Activated CD4-positive, alpha-beta T cell treated with anti-CD3 and anti-CD28 coated beads, Interleukin-2, amount 50 U/mL, for 4 hours (primary cell): Measurements from ENCODE around the gene TYK2.
"Not testable (repeated sequence)": the region's sequence is repeated elsewhere in the genome, so short reads cannot be mapped to it uniquely, and the experiment has no call there.

ENCODE experiments used
- DNase-seq, 2 experiments: peaks; one replicate each; pipeline ENCODE4 v3.0.0-alpha.2; 2020

TYK2 gene

DNA sequence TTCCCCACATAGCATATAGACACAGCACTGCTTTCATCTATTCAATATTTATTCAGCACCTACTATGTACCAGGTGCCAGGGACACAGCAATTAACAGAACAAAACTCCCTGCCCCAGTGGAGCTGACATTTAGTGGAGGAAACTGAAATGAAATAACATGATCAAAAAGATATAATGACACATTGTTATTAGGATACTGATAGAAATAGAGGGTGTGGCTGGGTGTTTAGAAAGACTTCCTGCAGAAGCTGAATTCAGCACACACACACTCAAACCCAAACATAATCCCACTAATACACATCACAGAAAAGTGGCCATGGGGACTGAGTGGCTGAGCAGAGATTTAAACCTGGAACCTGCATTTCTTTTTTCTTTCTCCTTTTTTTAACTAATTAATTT, 26.7 kb upstream of the TYK2 start:
- no peak for DNase-seq

DNA sequence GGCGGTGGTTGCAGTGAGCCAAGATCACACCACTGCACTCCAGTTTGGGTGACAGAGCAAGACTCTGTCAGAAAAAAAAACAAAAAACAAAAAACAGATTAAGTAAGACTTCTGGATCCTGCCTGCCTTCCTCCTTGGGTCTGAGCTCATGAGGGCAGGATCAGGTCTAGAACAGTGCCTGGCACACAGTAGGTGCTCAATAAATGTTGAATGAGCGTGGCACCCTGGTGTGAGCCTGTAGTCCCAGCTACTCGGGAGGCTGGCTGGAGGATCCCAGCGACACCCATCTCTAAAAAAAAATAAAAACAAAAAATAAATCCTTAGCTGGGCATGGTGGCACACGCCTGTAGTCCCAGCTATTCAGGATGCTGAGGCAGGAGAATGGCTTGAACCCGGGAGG, 25.8 kb upstream of the TYK2 start:
- no peak for DNase-seq

DNA sequence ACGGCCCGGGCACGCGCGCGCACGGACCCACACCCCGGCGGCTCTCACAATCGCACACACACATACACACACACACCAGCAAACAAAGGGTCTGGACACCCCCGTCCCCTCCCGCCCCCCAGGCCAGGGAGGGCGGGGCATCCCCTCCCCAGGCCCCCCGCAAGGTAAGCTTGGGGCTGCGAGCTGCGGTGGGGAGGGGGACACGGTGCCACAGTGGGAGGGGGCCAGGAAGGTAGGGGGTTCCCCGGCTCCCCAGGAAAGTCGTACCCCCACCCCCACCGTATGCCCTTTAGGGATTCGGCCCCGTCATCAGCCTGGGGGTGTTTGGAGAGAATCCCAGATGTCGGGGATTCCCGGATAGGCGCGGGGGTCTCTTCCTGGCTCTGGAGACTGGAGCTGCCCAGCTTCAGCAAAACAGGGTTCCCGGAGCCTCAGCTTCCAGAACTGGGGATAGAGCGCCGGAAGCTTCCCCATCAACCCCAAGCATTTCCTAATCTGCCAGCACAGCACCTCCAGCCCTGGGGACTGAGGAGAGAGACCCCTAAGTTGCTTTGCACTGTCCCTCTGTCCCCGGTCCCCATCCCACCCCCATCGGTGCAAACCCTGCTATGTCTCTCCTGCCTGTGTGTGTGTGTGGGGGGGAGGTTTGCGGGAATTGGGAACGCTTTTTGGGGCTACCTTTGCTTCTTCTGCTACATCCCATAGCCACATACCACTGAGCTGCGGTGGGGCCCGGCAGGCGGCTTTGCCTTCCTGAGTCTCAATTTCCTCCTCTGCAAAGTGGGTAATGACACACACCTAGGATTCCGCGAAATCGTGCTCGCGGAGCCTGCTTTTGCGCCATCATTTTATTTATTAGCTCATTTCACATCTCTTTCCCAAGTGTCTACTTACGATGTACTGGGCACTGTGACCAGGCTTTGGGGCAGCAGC, 24.8 kb upstream of the TYK2 start:
- peak; percentile 57 to 62 for DNase-seq

DNA sequence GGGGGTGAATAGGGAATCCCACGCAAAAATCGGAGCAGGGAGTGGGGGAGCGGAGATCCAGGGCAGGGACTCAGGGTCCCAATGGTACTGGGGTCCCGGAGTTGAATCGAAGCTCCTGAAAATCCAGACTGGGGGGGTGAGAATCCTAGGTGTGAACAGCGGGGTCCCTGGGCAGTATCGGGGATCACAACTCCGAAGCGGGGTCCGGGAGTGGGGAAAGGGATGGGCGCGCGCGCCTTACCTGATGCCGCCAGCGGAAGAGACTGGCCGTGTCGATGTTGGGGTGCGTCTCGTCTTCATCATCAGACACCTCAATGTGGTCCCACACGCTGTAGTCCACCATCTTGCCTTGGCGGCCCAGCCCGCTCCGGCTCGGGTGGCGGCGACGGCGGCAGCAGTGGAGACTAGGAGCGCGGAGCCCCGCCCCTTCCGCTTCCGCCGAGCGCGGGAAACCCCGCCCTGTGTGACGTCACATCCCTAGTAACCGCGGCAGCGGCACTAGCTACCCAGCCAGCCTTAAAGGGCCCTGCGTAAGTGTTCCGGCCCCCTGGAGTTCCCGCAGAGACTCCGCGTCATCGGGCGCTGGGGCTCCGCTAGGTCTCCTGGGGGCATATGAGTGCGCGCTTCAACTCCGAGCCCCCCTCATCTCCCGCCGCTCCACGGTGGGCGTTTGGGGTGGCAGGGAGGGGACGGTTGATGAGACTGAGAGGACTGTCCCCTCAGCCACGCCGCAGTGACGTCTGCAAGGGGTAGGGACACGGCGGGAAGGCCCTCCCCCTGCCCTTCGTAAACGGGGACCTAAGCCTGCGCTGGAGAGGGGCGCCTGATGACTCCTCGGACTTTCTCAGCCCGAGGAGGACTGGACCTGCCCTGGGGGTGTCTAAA, 23.0 kb upstream of the TYK2 start, which contains the start of gene CDC37:
Gene CDC37, minus strand, starts transcription at position 406 of the 885 bp plus-strand sequence. Its CDS starts 63 bp downstream, at position 343.
- peak; percentile 96 to 97 for DNase-seq

DNA sequence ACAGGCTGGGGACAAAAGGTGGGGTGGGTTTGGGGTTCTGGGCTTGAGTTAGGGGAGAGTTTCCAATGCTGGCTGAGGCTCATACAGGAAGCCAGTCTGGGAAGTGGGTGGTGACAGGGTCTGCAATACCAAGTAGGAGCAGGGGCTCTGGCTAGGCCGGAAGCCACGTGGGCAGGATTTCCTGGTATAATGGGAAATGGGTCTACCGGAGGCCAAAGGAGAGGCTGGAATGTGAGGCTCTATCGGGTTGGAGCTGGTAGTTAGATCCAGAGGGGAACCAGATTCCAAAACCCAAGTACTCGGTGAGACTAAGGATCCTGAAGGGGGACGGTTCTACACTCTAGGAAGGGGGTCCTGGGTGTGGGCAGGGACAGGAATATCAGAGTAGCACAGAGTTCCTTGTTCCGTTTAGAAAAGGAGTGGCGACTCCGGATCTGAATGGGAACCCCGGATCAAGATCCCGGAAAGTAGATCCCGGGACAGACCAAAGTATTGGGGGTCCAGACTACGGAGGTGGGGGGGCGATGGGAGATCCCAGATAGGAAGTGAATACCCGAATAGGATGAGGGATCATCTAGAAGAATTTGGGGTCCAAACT, 22.2 kb upstream of the TYK2 start:
- DNase-seq = no peak

DNA sequence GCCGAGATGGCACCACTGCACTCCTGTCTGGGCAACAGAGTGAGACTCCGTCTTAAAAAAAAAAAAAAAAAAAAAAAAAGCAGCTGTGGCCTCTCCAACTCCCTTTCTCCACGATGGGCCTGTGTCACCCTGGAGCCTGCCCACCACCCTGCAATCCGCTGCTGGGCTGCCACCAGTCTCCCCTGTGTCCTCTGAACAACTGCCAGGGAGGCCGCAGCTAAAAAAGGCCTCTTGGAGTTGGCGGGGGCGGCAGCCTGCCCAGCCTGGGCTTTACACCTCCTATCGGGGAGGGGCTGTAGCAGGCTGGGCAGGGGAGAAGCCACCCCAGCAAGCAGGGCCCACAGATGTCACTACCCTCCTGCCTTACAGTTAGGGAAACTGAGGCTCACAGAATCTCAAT, 19.5 kb upstream of the TYK2 start:
- no peak for DNase-seq

DNA sequence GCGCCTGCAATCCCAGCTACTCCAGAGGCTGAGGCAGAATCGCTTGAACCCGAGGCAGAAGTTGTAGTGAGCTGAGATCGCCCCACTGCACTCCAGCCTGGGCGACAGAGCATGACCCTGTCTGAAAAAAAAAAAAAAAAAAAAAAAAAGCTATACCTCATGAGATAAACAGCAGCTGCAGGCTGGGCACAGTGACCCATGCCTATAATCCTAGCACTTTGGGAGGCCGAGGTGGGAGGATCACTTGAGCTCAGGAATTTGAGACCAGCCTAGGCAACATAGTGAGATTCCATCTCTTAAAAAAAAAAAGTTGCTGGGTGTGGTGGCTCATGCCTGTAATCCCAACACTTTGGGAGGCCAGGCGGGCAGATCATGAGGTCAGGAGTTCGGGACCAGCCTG, 19.0 kb upstream of the TYK2 start:
- not testable (repeated sequence) for DNase-seq

DNA sequence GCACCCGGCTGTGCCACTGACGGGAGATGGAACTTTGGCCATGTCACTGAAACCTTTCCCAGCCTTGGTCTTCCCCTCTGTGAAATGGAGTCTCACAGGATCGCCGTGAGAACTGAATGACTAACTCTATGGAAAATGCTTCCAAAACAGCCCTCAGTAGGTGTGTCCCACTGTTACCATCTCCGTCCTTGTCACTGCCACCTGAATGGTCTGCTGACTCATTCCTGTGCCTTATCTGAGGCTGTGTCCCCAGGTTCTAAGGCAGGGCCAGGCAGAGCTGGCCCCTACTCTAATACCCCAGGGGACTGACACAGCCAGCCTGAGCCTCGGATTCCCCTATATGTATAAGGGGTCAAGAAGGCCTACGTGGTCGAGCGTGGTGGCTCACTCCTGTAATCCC, 18.4 kb upstream of the TYK2 start:
- DNase-seq = no peak

DNA sequence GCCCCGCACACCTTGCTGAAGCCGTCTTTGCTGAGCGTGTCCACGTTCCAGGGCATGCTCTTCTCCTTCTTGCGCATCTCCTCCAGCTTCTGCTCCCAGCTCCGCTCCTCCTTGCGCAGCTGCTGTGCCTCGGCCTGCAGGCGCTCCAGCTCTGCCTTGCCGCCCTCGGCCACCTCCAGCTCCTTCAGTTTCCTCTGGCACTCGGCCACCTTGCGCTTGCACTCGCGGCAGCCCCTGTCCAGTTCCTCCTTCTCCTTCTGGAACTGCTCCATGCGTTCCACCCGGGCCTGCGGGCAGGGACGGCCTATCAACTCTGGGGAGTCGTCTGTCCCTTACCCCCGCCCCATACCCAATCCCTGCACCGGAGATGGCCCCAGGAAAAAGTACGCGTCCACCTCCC, 15.5 kb upstream of the TYK2 start:
- DNase-seq = no peak

DNA sequence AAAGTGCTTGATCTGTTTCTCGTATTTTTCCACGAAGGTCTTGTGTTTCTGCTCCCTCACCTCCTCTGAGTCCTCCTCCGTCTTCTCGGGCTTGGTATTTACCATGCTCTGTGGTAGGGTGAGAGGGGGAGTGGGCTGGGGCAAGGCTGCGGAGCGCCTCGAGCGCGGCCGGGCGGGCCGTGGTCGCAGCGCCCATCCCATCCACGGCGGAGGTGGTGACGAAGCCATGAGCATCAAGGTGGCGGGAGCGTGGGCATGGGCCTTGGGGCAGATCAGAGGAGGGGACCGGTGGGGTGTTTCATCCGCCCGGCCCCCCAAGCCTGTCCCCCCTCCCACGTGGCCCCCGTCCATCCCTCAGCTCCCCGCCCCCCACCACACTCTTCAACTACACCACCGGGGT, 15.1 kb upstream of the TYK2 start:
- DNase-seq = no peak

DNA sequence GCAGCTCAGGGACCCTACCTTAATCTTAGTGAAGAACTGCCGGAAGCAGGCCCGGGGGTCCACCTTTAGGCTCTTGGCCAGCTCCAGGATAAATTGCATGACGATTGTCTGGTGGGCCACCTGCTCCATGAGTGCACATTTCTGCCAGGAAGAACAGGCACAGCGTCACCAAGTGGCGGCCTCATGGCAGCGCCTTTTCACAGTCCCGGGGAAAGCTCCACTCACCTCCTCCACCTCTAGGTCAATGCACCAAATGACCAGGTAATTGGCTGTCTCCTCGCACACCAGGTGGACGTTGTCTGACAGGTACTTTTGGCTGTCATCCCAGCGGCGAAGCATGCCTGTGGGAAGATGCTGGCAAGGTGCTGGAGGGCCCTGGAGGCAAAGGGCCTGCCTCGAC, 14.6 kb upstream of the TYK2 start:
- DNase-seq = no peak

DNA sequence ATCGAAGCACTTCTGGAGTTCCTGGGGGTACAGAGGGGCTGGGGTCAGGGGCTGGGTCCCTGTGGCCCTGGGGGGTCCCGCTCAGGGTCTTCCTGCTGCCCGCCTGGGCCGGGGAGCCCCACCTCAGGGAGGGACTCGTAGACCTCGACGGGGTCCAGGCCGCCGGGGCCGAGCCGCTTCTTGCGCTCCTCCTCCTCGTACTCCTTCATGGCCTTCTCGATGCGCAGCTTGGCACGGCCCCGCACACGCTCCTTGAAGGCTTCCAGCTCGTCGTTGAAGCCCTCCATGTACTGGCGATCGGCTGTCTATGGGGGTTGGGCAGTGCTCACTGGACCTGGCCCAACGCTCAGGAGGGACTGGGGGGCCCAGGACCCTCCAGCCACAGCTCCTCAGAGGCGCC, 12.8 kb upstream of the TYK2 start:
- DNase-seq = no peak

DNA sequence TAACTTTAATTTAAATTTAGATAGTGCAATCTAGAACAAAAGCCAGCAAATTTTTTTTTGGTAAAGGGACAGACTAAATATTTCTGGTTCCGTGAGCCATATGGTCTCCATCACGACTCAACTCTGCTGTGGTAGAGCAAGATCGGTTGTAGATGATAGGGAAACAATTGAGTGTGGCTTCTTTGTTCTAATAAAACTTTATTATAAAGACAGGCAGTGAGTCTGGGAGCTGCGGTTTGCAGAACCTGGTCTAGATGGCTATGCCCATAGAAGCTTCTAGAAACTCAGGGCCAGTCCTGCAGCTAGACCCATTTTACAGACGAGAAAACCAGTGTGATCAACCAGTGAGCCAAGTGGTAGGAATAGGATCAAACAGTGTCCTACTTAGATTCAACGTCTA, 11.7 kb upstream of the TYK2 start:
- no peak for DNase-seq

DNA sequence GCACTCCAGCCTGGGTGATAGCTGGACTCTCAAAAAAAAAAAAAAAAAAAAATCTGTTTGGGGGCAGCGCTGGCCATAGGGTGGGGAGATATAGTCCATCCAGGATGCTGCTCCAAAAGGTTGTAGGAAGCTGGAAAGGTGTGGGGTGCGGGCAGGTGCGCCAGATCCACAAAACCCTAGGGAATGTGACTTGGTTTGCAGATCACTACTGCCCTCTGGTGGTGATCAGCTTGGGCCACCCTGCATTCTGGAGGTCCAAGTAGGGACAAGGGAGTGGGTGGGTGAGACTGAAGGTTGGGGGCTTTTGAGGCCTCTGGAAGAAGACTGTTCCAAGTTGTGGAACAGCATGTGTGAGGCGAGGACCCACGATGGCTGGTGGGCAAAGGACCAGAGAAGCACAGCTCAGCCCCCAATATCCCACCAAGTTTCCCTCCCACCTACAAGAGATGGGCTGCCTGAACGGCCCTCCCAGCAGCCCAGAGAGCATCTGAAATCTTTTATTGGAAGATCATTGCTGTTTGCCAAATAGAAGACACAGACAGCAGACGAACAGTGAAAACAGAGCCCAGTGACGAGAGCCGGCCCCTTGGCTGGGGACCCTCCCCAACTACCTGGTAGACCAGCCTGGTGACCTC, 10.4 kb upstream of the TYK2 start:
- peak; percentile 59 to 64 for DNase-seq

DNA sequence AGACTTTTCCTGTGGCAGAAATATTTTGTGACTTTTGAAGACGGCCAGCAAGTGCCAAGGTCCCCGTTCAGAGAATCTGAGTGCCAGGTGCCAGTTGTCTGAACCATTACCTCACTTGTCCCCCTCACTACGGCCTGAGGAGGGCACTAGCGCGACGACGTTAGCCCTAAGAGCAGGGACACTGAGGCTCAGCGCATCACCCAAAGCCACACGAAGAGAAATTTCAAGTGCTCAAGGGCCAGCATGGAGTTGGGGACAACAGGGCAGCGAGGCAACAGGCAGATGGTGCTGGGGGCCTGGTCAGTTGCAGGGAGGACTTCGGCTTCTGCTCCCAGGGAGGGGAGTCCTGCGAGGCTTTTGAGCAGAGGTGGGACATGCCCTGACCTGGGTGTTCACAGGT, 9.5 kb upstream of the TYK2 start:
- no peak for DNase-seq

DNA sequence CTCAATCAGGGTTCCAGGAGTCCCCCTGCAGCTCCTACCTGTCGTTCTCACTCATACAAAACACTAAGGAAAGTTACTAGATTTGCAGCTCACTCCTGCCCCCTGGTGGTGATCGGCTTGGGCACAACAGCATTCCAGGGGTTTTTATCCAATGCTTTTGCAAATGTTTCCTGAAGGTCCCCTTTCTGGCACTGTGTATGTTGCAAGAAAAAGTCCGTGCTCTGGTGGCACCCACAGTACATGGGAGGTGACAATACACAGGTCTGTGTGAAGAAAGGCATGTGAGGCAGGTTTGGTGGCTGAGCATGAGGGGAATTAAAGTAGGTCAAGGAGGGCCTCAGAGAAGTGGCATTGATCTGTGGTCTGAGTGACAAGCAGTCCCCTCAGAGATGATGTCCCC, 8.6 kb upstream of the TYK2 start:
- peak; percentile 82 to 87 for DNase-seq

DNA sequence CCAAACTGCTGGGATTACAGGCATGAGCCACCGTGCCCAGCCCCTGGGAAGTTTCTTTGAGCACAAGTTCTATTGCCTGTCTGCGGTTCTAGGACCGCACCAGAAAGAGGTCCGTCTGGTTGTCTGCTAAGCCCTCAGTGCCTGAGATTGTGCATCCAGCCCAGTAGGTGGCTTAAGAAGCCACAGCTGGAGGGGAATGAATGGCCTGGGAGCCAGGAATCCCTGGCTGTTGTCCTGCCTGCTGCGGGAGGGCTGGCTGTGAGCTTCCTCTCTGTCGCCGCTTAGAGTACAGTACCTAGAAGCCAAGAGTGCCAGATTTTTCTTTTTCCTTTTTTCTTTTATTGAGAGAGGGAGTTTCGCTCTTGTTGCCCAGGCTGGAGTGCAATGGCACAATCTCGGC, 4.2 kb upstream of the TYK2 start:
- DNase-seq = no peak

DNA sequence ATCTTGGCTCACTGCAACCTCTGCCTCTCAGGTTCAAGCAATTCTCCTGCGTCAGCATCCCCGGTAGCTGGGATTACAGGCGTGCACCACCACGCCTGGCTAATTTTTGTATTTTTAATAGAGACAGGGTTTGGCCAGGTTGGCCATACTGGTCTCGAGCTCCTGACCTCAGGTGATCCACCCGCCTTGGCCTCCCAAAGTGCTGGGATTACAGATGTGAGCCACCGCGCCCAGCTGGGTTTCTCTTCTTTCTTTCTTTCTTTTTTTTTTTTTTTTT, 2.8 kb upstream of the TYK2 start:
- not testable (repeated sequence) for DNase-seq

DNA sequence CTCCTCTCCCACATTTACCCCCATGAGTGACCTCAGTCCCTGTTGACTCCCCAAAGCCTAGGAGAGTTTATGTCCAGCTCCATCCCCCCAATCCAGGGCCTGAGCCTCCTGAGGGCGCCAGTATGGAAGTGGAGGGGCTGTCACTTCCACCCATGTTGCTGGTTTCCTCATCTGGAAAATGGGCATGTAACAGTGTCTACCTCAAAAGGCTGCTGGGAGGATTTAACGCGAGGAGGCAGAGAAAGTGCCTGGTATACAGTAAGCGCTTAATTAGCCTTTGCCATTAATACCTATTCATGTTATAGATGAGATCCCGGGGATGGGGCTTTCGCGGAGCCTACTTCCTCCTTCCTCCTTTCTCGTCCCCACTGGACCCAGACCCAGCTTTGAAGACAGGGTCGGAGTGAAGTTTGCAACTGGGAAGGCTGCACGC, 476 bp downstream of the TYK2 start:
- DNase-seq = no peak

DNA sequence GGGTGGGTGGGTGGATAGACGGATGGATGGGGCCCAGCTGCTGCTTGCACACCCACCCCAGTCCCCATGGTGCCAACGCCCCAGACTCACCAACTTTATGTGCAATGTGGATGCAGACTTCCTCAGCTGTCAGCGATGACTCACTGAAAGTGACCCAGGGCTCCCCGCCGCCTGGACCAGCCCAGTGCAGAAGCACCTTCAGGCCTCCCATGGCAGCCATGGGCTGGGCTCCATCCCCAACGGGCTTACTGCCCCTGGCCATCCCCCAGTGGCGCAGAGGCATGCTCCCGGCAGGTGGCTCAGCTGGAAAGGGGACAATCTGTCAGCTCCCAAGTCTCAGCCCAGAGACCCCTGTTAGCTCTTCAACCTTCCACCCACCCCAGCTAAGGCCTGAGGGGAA, 2.2 kb downstream of the TYK2 start:
- no peak for DNase-seq

DNA sequence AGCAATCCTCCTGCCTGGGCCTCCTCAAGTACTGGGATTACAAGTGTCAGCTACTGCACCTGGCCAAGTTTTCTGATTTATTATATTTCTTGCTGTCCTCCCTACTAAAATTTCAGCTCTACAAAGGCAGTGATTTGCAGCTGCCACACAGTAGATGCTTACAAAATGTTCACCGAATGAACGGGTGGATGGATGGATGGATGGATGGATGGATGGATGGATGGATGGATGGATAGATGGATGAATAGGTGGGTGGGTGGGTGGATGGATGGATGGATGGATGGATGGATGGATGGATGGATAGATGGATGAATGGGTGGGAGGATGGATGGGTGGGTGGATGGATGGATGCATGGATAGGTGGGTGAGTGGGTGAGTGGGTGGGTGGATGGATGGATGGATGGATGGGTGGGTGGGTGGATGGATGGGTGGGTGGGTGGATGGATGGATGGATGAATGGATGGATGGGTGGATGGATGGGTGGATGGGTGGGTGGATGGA, 3.2 kb downstream of the TYK2 start:
- not testable (repeated sequence) for DNase-seq

DNA sequence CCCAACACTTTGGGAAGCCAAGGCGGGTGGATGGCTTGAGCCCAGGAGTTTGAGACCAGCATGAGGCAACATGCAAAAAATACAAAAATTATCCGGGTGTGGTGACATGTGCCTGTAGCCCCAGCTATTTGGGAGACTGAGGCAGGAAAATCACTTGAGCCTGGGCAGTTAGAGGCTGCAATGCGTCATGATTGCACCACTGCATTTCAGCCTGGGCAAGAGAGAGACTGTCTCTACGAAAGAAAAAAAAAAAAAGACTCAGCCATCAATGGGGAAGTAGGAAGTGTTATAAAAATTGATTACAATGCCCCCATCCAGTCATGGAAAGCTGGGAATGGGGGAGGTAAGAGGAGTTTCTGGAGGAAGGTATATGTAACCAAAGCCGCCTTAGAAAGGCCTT, 5.4 kb downstream of the TYK2 start:
- no peak for DNase-seq

DNA sequence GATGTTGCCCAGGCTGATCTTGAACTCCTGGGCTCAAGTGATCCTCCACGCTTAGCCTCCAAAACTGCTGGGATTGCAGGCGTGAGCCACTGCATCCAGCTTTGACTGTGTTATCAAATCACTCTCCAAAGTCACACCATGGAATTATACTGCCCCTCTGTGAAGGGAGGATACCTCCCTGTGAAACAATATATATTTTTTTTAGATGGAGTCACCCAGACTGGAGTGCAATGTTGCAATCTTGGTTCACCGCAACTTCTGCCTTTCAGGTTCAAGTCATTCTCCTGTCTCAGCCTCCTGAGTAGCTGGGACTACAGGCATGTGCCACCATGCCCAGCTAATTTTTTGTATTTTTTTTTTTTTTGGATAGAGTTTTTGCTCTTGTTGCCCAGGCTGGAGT, 7.7 kb downstream of the TYK2 start:
- no peak for DNase-seq
